Measurements from ENCODE around the gene TNFRSF17.

GRCh38 chr16:12011565-12011964 lies 46.6 kb downstream of the TNFRSF17 start:
- TF ChIP-seq CTCF (IDR thresholded peaks at IDR 0.05) (no peak), JUN (CRISPR knock-in tag; IDR thresholded peaks at IDR 0.05) (no peak), USF2 (CRISPR knock-in tag; IDR thresholded peaks at IDR 0.05) (no peak), TEAD4 (CRISPR knock-in tag; IDR thresholded peaks at IDR 0.05) (no peak), CBFB (CRISPR knock-in tag; IDR thresholded peaks at IDR 0.05; ENCODE audit: low read depth) (no peak), E2F4 (CRISPR knock-in tag; IDR thresholded peaks at IDR 0.05; ENCODE audit: borderline replicate concordance, low read depth) (no peak), NFE2L1 (CRISPR knock-in tag; IDR thresholded peaks at IDR 0.05) (no peak), TCF7 (CRISPR knock-in tag; IDR thresholded peaks at IDR 0.05; ENCODE audit: low read depth) (no peak)
